HG02973 (cell line): ENCODE measurements around the gene KLHL5.
"Not testable (repeated sequence)": the region's sequence is repeated elsewhere in the genome, so short reads cannot be mapped to it uniquely, and the experiment has no call there.

Experiments used
- ATAC-seq: cut with Tn5 transposase; IDR thresholded peaks from one replicate; pipeline ENCODE4 v1.9.1; 2021; ENCODE audit warnings: moderate library complexity; ENCODE audit not compliant: unreplicated experiment

The KLHL5 gene

GRCh38 chr4:39085891-39086290 lies 23.9 kb downstream of the KLHL5 start:
- ATAC-seq: no peak

GRCh38 chr4:39096847-39097246 lies 34.8 kb downstream of the KLHL5 start:
- no peak for ATAC-seq

DNA sequence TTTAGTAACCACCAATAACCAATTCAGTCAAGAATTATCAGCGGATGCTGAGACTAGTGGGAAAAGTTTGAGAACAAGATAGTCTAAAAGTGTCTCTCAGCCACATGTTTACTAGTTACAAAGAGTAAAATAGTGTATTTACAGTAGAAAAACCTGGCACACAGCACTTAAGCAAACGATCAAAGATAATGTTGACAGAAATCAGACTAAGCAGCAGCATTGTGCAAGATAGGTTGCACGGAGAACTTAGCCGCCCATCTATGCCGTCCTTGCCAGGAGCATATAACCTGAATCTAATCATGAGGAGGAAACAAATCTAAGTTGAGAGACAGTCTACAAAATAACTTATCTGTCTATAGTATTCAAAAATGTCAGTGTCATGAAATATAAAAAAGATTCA lies 35.3 kb downstream of the KLHL5 start:
- no peak for ATAC-seq

DNA sequence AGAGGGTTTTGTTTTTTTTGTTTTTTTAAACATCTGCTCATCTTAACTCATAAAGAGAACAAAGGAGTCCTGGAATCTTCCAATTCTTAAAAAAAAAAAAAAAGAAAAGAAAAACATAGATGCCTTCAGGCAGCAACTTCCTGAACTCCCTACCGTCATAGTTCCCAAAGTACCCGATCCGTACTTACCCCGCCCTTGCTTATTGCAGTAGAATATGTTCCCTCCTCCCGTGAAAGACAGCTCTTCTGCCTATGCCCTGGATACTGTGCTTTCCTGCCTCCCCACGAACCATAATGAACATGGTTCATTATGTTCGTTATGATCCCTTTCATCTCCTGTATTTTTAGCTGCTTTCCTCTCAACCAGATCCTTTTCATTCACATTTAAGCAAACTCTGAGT lies 40.3 kb downstream of the KLHL5 start:
- ATAC-seq: no peak

GRCh38 chr4:39103291-39103690 lies 41.3 kb downstream of the KLHL5 start:
- ATAC-seq: no peak

DNA sequence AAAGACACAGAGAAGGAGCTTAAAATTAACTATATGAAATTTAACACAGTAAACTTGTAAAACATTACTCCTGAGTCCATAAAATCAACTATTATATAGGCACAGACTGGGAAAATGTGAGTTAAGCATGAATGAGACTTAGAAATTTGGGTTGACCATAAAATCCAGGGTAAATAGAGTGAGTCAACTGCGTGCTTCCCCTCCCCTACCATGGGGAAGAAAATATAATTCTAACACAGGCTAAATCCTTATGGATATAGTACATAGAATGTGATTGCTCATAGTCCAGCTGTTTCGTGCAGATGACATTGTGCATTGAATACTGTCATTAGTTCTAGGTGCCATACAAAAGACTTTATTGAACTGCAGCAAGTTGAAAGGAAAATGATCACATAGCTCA lies 42.2 kb downstream of the KLHL5 start:
- no peak for ATAC-seq

- ATAC-seq: no peak
These were observed 44.0 kb downstream of the KLHL5 start for GRCh38 chr4:39106011-39106410.

- no peak for ATAC-seq
These were observed 52.4 kb downstream of the KLHL5 start for GRCh38 chr4:39114436-39114835.

GRCh38 chr4:39118034-39118658 lies 56.1 kb downstream of the KLHL5 start:
- no peak for ATAC-seq

DNA sequence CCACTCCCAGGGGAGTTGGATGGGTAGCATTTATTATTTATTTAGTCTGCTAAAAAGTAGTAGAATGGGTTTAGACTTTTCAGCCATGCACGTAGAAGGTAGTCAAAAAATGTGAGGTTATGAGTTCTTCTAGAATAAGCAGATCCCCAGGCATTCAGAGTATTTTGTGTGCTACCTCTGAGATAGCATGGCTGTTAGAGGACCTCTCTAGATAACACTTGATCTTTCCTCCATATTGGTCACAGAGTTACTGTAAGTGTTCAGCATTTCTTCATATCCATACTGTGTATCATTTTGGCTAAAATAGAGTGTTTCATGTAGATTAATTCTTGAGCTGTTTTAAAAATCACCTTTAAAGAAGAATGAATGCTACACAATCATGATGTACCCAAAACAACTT lies 58.4 kb downstream of the KLHL5 start:
- ATAC-seq: no peak

GRCh38 chr4:39124885-39125599 lies 63.0 kb downstream of the KLHL5 start:
- ATAC-seq: peak; percentile 85

DNA sequence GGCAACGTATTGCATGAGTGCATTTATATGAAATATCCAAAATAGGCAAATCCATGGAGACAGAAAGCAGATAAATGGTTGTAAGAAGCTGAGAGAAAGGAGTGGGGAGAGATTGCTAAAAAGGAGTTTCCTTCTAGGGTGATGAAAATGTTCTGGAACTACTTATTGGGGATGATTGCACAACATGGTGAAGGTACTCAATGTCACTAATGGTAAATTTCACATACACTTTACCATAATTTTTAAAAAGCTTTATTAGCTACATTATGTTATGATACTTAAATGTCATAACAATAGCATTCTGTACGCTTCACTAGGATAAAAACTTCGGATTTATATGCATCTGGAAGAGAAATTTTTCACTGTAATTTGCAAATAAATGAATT lies 63.6 kb downstream of the KLHL5 start:
- no peak for ATAC-seq

DNA sequence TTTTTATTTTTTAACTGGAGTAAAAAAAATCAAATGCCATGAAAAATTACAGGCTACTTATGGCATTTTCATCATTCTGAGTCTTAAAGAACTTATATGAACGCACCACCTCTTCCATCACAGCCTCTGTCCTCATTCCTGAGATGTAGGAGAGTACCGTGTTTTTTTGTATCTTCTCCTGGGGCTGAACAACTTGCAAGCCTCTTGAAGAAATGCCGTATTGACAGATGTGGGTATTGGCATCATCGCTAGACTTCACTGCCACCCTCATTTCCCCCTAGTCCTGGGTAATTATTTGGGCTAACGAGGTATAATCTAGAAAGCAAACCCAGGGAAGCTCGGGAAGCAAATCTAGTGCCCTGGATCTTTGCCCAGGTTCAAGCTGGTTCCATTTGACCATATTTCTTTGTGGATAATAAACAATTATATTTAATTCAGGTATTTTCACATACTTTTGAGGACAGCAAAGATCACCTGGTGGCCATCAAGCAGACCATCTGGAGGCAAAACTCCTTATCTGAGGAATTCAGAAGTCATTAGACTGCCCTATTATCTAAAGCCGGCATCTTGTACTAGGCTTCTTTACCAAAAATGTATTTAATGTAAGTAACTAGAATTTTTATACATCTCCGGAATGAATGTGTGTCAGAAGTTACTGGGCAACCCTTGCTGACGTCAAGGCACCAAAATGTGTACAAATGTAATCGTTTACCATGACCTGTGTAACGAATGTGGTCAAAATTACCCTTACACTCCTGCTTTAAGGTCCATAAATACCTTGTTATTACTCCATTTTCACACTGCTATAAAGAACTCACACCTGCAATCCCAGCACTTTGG lies 64.4 kb downstream of the KLHL5 start:
- no peak for ATAC-seq

- ATAC-seq: no peak
These were observed 71.6 kb downstream of the KLHL5 start for GRCh38 chr4:39133623-39134022.

GRCh38 chr4:39134683-39135306 lies 72.8 kb downstream of the KLHL5 start:
- ATAC-seq: peak; percentile 4

GRCh38 chr4:39138227-39138626 lies 76.2 kb downstream of the KLHL5 start:
- not testable (repeated sequence) for ATAC-seq

GRCh38 chr4:39146211-39146610 lies 84.2 kb downstream of the KLHL5 start:
- ATAC-seq: no peak

GRCh38 chr4:39154009-39154408 lies 92.0 kb downstream of the KLHL5 start:
- no peak for ATAC-seq

GRCh38 chr4:39157520-39157919 lies 95.5 kb downstream of the KLHL5 start:
- no peak for ATAC-seq

- ATAC-seq: no peak
These were observed 104.1 kb downstream of the KLHL5 start for GRCh38 chr4:39166177-39166576.

DNA sequence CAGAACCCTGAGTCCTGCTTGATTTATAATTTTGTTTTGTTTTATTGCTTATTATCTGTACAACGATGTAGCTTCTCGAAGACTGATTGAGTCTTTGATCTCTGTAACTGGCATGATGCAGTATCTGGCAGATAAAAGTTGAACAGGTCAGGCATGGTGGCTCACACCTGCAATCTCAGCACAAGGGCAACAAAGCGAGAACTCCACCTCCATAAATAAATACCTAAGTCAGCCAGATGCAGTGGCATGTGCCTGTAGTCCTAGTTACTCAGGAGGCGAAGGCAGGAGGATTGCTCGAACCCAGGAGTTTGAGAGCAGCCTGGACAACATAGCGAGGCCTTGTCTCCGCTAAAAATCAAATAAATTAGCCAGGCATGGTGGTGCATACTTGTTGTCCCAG lies 104.6 kb downstream of the KLHL5 start:
- ATAC-seq: no peak
